LNCaP clone FGC (cell line): ENCODE results near the gene DGKE.

ENCODE experiments used
- DNase-seq: peaks from one replicate; pipeline ENCODE4 v3.0.0-alpha.2; 2011; ENCODE audit warnings: low read depth
- H3K4me3 ChIP-seq: 2 replicates; pipeline ENCODE4 v1.5.1; 2011; ENCODE audit warnings: mild to moderate bottlenecking, low read depth, low read length, control low read depth
- CTCF ChIP-seq: IDR thresholded peaks from 2 replicates; pipeline ENCODE4 v1.5.1; 2012; ENCODE audit warnings: mild to moderate bottlenecking; ENCODE audit not compliant: control insufficient read depth, insufficient read depth; ENCODE audit errors: extremely low read depth

The DGKE gene

DNA sequence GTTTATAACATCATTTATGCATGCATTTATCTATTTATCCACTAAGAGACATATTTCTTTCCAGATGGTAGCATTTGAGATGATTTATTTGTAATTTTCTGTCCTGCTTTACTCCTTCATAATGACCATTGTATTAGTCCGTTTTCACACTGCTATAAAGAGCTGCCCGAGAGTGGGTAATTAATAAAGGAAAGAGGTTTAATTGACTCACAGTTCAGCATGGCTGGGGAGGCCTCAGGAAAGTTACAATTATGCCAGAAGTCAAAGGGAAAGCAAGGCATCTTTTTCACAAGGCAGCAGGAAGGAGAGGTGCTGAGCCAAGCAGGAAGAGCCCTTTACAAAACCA, 51.3 kb downstream of the DGKE start:
- no peak for DNase-seq
- no peak for TF ChIP-seq CTCF
- H3K4me3 ChIP-seq, result no peak overlapping the region

GRCh38 chr17:56886288-56886731, 52.4 kb downstream of the DGKE start:
- DNase-seq, result no peak
- no peak overlapping the region for H3K4me3 ChIP-seq
- no peak for TF ChIP-seq CTCF

GRCh38 chr17:56887105-56887504, 53.2 kb downstream of the DGKE start:
- H3K4me3 ChIP-seq, result no peak overlapping the region
- DNase-seq, result no peak
- no peak for TF ChIP-seq CTCF

- DNase-seq, result no peak
- TF ChIP-seq CTCF, result no peak
Measured at GRCh38 chr17:56887552-56888467, 53.9 kb downstream of the DGKE start.

DNA sequence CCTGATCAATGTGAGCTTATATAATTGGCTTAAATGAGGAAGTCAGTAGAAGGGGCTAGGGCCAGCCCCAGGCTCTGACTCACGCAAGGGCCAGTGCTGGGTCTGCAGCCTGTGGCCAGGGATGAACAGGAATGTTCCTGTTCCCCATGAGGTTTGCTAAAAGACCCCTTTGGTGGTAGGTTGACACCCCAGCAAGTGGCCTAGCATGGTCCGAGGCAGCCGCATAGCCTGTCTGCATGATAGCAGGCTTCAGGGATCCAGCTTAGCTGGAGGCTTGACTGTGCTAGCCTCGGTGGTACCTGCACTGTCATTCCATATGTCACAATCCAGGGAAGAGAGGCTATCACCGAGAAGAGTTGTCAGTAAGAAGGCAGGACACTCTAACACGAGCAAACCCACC, 56.4 kb downstream of the DGKE start:
- DNase-seq, result no peak
- no peak for TF ChIP-seq CTCF
- no peak overlapping the region for H3K4me3 ChIP-seq

More at GRCh38 chr17:56887552-56888467, 53.9 kb downstream of the DGKE start:
- H3K4me3 ChIP-seq, result no peak overlapping the region

- no peak for DNase-seq
- H3K4me3 ChIP-seq, result no peak overlapping the region
- no peak for TF ChIP-seq CTCF
Measured at GRCh38 chr17:56890906-56891674, 57.1 kb downstream of the DGKE start.

GRCh38 chr17:56891751-56892150, 57.8 kb downstream of the DGKE start:
- no peak for DNase-seq
- TF ChIP-seq CTCF, result peak; percentile 33
- H3K4me3 ChIP-seq, result no peak overlapping the region
